Measurements from ENCODE around the gene ASCL5.
A peak's percentile ranks its signal among the peaks of the same experiment; 100 is the strongest.

The ASCL5 gene

GRCh38 chr1:201119206-201120197, 7.5 kb downstream of the ASCL5 start:
- Histone ChIP-seq H3K9me3 (ENCODE audit: insufficient read depth, low read length) (no peaks in the 10 kb centered on the region), H3K79me2 (ENCODE audit: insufficient read depth, low read length) (no peaks in the 10 kb centered on the region), H3K9ac (ENCODE audit: low read length) (no peak overlapping the region), H3K9me2 (replicated peaks; ENCODE audit: insufficient read depth, low read length) (no peaks in the 10 kb centered on the region), H3K36me3 (ENCODE audit: low read length) (no peaks in the 10 kb centered on the region), H3K27ac (ENCODE audit: low read depth, low read length) (no peak overlapping the region), H3F3A (ENCODE audit: insufficient read depth) (no peaks in the 10 kb centered on the region), H3K4me3 (ENCODE audit: insufficient read depth, low read length, poor library complexity, severe bottlenecking) (no peak overlapping the region), H2AFZ (ENCODE audit: low read depth, low read length, severe bottlenecking) (no peak overlapping the region), H3K4me2 (ENCODE audit: low read depth, low read length, poor library complexity, severe bottlenecking) (no peak overlapping the region), H3K27me3 (ENCODE audit: low read length) (no peaks in the 10 kb centered on the region), H4K20me1 (ENCODE audit: low read depth, low read length) (no peaks in the 10 kb centered on the region)
- TF ChIP-seq CTCF (IDR thresholded peaks at IDR 0.05; ENCODE audit: insufficient read depth, low read length, poor library complexity, severe bottlenecking) (peak; percentile 51), EZH2phosphoT487 (conservative IDR thresholded peaks at IDR 0.05; ENCODE audit: low read length) (no peak)

- Histone ChIP-seq H3K4me3 (ENCODE audit: insufficient read depth, low read length, poor library complexity, severe bottlenecking) (no peak overlapping the region), H3K27ac (ENCODE audit: low read depth, low read length) (no peak overlapping the region), H3K27me3 (ENCODE audit: low read length) (no peaks in the 10 kb centered on the region), H3K9ac (ENCODE audit: low read length) (no peak overlapping the region), H3K9me2 (replicated peaks; ENCODE audit: insufficient read depth, low read length) (no peaks in the 10 kb centered on the region), H3K4me2 (ENCODE audit: low read depth, low read length, poor library complexity, severe bottlenecking) (no peak overlapping the region), H3K36me3 (ENCODE audit: low read length) (no peaks in the 10 kb centered on the region), H3F3A (ENCODE audit: insufficient read depth) (no peaks in the 10 kb centered on the region), H2AFZ (ENCODE audit: low read depth, low read length, severe bottlenecking) (no peak overlapping the region), H3K79me2 (ENCODE audit: insufficient read depth, low read length) (no peaks in the 10 kb centered on the region), H3K9me3 (ENCODE audit: insufficient read depth, low read length) (no peaks in the 10 kb centered on the region), H4K20me1 (ENCODE audit: low read depth, low read length) (no peaks in the 10 kb centered on the region)
- no peak for TF ChIP-seq EZH2phosphoT487 (conservative IDR thresholded peaks at IDR 0.05; ENCODE audit: low read length)
- no peak for TF ChIP-seq CTCF (IDR thresholded peaks at IDR 0.05; ENCODE audit: insufficient read depth, low read length, poor library complexity, severe bottlenecking)
These were observed 10.9 kb downstream of the ASCL5 start for GRCh38 chr1:201116091-201116490.

- no peaks in the 10 kb centered on the region for H3K9me2 ChIP-seq (replicated peaks; ENCODE audit: insufficient read depth, low read length)
- no peaks in the 10 kb centered on the region for H3K36me3 ChIP-seq (ENCODE audit: low read length)
- H3K79me2 ChIP-seq (ENCODE audit: insufficient read depth, low read length) = no peaks in the 10 kb centered on the region
- no peak overlapping the region for H2AFZ ChIP-seq (ENCODE audit: low read depth, low read length, severe bottlenecking)
- H3K4me2 ChIP-seq (ENCODE audit: low read depth, low read length, poor library complexity, severe bottlenecking) = no peak overlapping the region
- H3K9ac ChIP-seq (ENCODE audit: low read length) = no peak overlapping the region
- no peaks in the 10 kb centered on the region for H3F3A ChIP-seq (ENCODE audit: insufficient read depth)
- no peaks in the 10 kb centered on the region for H4K20me1 ChIP-seq (ENCODE audit: low read depth, low read length)
- H3K27me3 ChIP-seq (ENCODE audit: low read length) = no peaks in the 10 kb centered on the region
- TF ChIP-seq CTCF (IDR thresholded peaks at IDR 0.05; ENCODE audit: insufficient read depth, low read length, poor library complexity, severe bottlenecking) (no peak), EZH2phosphoT487 (conservative IDR thresholded peaks at IDR 0.05; ENCODE audit: low read length) (no peak)
- no peaks in the 10 kb centered on the region for H3K9me3 ChIP-seq (ENCODE audit: insufficient read depth, low read length)
- no peak overlapping the region for H3K27ac ChIP-seq (ENCODE audit: low read depth, low read length)
- H3K4me3 ChIP-seq (ENCODE audit: insufficient read depth, low read length, poor library complexity, severe bottlenecking) = no peak overlapping the region
These were observed 11.5 kb downstream of the ASCL5 start for GRCh38 chr1:201115390-201115937.
